Left lung (tissue), 10 donors: ENCODE measurements around the gene LAMA4. TPM values are rescaled to one million over a fixed set of nuclear protein-coding genes. Genes with fewer than 3 reads are reported as not detected.

ENCODE experiments used
- ATAC-seq: fragments of 200-7000 bp; cut with Tn5 transposase; one replicate; pipeline ENCODE4 v1.9.1; 2020; ENCODE audit warnings: moderate library complexity
- DNase-seq, 4 donors: peaks; one replicate each; pipeline ENCODE4 v3.0.0-alpha.2; 2013 to 2020
- H3K27ac ChIP-seq, 2 donors: fragments of 200-600 bp; sonication (generic) in 1 of 2; one replicate each; pipeline versions ENCODE4 v1.5.0 to v1.8.0; 2020 to 2021
- H3K27me3 ChIP-seq, 2 donors: fragments of 200-600 bp; sonication (generic) in 1 of 2; one replicate each; pipeline versions ENCODE4 v1.5.0 to v1.8.0; 2020 to 2021
- H3K36me3 ChIP-seq, 2 donors: fragments of 200-600 bp; sonication (generic) in 1 of 2; one replicate each; pipeline versions ENCODE4 v1.5.0 to v1.8.0; 2020 to 2021
- H3K4me1 ChIP-seq, 2 donors: fragments of 200-600 bp; one replicate each; pipeline ENCODE4 v1.8.0; 2021
- H3K4me3 ChIP-seq, 2 donors: fragments of 200-600 bp; sonication (generic) in 1 of 2; one replicate each; pipeline versions ENCODE4 v1.5.0 to v1.8.0; 2020 to 2021; ENCODE audit warnings: mild to moderate bottlenecking in 1 of 2
- H3K9me3 ChIP-seq, 2 donors: fragments of 200-600 bp; sonication (generic) in 1 of 2; one replicate each; pipeline versions ENCODE4 v1.5.0 to v1.8.0; 2020 to 2021
- intact Hi-C, 2 donors: fragments of 100-400 bp; cut with DNase I; formaldehyde crosslinking; loops; one replicate each; pipeline versions ENCODE4 v1.11.2 to v1.14.2; 2022
- polyA plus RNA-seq, 6 donors: library from polyadenylated mRNA; unstranded; fragments of 120-200 nt; gene quantifications; one replicate each; pipeline ENCODE4 v1.2.1, GENCODE V29; 2013; ENCODE audit not compliant: insufficient read length in 6 of 6
- total RNA-seq, 2 donors: library from RNA; stranded (reverse); fragmentation: NEBNext Ultra II Directional; extraction: Animal tissue kit (Norgen Biotek cat#: 25700); gene quantifications; one replicate each; pipeline ENCODE4 v1.2.1, GENCODE V29; 2021
- TF ChIP-seq, protein P1 (sequence below), 2 donors: fragments of 200-600 bp; sonication (generic) in 1 of 2; IDR thresholded peaks; one replicate each; pipeline versions ENCODE4 v1.5.0 to v1.8.0; 2021; ENCODE audit warnings: antibody characterized with exemption in 2 of 2
- donor health status: DM: no; HTN: yes; CAD: no.
- donor health status: DM: no; HTN: no; CAD: no.

Gene LAMA4
- total and polyA plus RNA-seq, 8 donors = 87.5 to 258 (median 216) TPM

- peak overlapping the region; percentile 43 to 66 for H3K27ac ChIP-seq
- TF ChIP-seq, protein P1, sequence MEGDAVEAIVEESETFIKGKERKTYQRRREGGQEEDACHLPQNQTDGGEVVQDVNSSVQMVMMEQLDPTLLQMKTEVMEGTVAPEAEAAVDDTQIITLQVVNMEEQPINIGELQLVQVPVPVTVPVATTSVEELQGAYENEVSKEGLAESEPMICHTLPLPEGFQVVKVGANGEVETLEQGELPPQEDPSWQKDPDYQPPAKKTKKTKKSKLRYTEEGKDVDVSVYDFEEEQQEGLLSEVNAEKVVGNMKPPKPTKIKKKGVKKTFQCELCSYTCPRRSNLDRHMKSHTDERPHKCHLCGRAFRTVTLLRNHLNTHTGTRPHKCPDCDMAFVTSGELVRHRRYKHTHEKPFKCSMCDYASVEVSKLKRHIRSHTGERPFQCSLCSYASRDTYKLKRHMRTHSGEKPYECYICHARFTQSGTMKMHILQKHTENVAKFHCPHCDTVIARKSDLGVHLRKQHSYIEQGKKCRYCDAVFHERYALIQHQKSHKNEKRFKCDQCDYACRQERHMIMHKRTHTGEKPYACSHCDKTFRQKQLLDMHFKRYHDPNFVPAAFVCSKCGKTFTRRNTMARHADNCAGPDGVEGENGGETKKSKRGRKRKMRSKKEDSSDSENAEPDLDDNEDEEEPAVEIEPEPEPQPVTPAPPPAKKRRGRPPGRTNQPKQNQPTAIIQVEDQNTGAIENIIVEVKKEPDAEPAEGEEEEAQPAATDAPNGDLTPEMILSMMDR (IDR thresholded peaks at IDR 0.05) = no peak
- peaks cover 0 to 21% of the 10 kb centered on the region in 2 donors for H3K4me1 ChIP-seq
- intact Hi-C loops = no loop called here
- no peak for DNase-seq
- no peak overlapping the region for H3K4me3 ChIP-seq
- H3K36me3 ChIP-seq = no peaks in the 10 kb centered on the region
- ATAC-seq = peak; percentile 42
- H3K27me3 ChIP-seq = no peaks in the 10 kb centered on the region
- no peaks in the 10 kb centered on the region for H3K9me3 ChIP-seq
These were observed 98.5 kb downstream of the LAMA4 start for GRCh38 chr6:112155886-112156285.

DNA sequence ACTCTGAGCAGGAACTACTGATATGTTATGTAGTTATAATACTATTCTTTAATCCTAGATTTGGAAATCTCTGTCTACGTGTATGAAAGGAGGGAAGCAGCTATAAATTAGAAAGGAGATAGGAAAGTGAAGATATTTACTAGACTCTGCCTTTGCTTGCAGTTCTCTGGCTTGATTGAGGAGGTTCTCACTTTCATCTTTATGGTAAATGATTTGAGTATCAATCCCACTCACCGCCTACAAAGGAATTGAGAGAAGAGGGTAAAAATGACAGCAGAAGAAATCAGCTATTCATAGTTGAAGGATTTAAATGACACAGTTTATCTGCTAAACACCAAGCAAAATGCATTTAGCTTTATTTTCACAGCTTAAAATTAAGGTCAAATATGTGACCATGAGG, 99.7 kb downstream of the LAMA4 start:
- Histone ChIP-seq H3K4me3 (no peak overlapping the region), H3K27ac (peak overlapping the region in 1 of 2 donors; percentile 66), H3K9me3 (no peaks in the 10 kb centered on the region)

DNA sequence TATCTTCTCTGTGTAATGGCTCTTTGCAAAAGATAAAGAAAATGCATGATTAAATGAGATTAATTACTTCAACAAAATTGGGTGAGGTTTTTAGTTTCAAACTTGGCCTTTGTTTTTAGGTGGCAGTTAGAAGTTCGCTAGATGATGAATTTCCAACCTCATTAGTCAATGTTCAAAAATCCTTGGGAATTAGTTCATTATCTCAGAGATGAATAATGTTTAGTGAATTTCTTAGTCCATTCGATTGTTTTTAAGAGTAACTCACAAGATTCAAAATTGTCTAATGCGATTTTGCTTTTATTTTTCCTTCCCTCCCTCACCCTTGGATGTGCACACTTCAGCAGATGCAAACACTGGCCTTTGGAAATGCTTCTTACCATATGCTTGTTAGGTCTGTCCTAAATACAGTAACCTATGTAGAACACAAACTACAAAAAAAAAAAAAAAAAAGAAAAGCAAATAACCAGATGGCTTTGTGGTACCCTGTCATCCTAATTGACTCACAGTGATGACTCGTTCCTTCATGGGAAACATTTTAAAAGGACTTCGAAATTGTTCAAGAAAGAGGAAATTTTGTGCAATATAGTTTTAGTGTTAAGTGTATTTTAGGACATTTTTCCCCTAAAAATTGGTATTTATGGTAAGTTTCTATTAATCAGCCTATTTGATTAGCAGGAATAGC, 100.3 kb downstream of the LAMA4 start:
- intact Hi-C loops = no loop called here
- DNase-seq = no peak
- TF ChIP-seq, protein P1 (IDR thresholded peaks at IDR 0.05) = no peak

More for the DNA sequence above, 99.7 kb downstream of the LAMA4 start:
- intact Hi-C loops = no loop called here
- DNase-seq (no peak), ATAC-seq (no peak)
- Histone ChIP-seq H3K4me1 (peaks cover 0 to 21% of the 10 kb centered on the region in 2 donors), H3K27me3 (no peaks in the 10 kb centered on the region), H3K36me3 (no peaks in the 10 kb centered on the region)
- TF ChIP-seq, protein P1 (IDR thresholded peaks at IDR 0.05) = no peak

GRCh38 chr6:112150363-112150762, 104.0 kb downstream of the LAMA4 start:
- Histone ChIP-seq H3K4me1 (peaks cover 0 to 13% of the 10 kb centered on the region in 2 donors), H3K36me3 (peaks cover 0 to 4% of the 10 kb centered on the region in 2 donors), H3K27ac (peak overlapping the region in 1 of 2 donors; percentile 79), H3K27me3 (no peaks in the 10 kb centered on the region), H3K4me3 (no peak overlapping the region), H3K9me3 (no peaks in the 10 kb centered on the region)
- intact Hi-C loops = no loop called here
- DNase-seq (no peak), ATAC-seq (peak; percentile 59)
- TF ChIP-seq, protein P1 (IDR thresholded peaks at IDR 0.05) = no peak

More for the DNA sequence above, 100.3 kb downstream of the LAMA4 start:
- Histone ChIP-seq H3K4me1 (peaks cover 0 to 21% of the 10 kb centered on the region in 2 donors), H3K27me3 (no peaks in the 10 kb centered on the region), H3K9me3 (no peaks in the 10 kb centered on the region), H3K4me3 (no peak overlapping the region), H3K36me3 (no peaks in the 10 kb centered on the region), H3K27ac (peak overlapping the region in 1 of 2 donors; percentile 66)
- no peak for ATAC-seq

GRCh38 chr6:112149719-112150263, 104.6 kb downstream of the LAMA4 start:
- Histone ChIP-seq H3K27me3 (no peaks in the 10 kb centered on the region), H3K4me3 (no peak overlapping the region), H3K36me3 (peaks cover 0 to 4% of the 10 kb centered on the region in 2 donors), H3K27ac (peak overlapping the region; percentile 48 to 49), H3K9me3 (no peaks in the 10 kb centered on the region), H3K4me1 (peaks cover 0 to 8% of the 10 kb centered on the region in 2 donors)
- intact Hi-C loops = no loop called here
- DNase-seq (peak in 2 of 4 donors; percentile 76 to 90), ATAC-seq (peak; percentile 74)
- TF ChIP-seq, protein P1 (IDR thresholded peaks at IDR 0.05) = no peak
